Chondrocyte (in vitro differentiated cells): ENCODE data around the gene NSF. TPM values are rescaled to one million over a fixed set of nuclear protein-coding genes. Genes with fewer than 3 reads are reported as not detected.

ENCODE experiments used
- DNase-seq: peaks from one replicate; pipeline ENCODE4 v3.0.0; 2021; ENCODE audit warnings: mixed read lengths, low spot score
- H3K27ac Mint-ChIP-seq: one replicate; pipeline ENCODE4 v1.8.0; 2021; ENCODE audit warnings: mild to moderate bottlenecking, moderate library complexity, mixed read lengths; ENCODE audit not compliant: unreplicated experiment
- H3K27me3 Mint-ChIP-seq: 2 replicates; pipeline ENCODE4 v1.8.0; 2021; ENCODE audit warnings: low read depth, mixed read lengths
- H3K36me3 Mint-ChIP-seq: 2 replicates; pipeline ENCODE4 v1.8.0; 2021; ENCODE audit warnings: low read depth, mixed read lengths
- H3K4me1 Mint-ChIP-seq: 2 replicates; pipeline ENCODE4 v1.8.0; 2021; ENCODE audit warnings: low read depth, mild to moderate bottlenecking, mixed read lengths
- H3K4me3 Mint-ChIP-seq: one replicate; pipeline ENCODE4 v1.8.0; 2021; ENCODE audit warnings: mild to moderate bottlenecking, moderate library complexity, mixed read lengths; ENCODE audit not compliant: unreplicated experiment
- H3K9me3 Mint-ChIP-seq: 2 replicates; pipeline ENCODE4 v1.8.0; 2021; ENCODE audit warnings: low read depth, mixed read lengths
- total RNA-seq: library from RNA; stranded (reverse); gene quantifications from 3 replicates; pipeline ENCODE4 v1.2.1, GENCODE V29; 2021
- TF ChIP-seq, protein P1 (sequence below): fragments of 200-600 bp; sonication (generic); IDR thresholded peaks from 2 replicates; pipeline ENCODE4 v1.5.0; 2021; ENCODE audit warnings: antibody characterized with exemption, mild to moderate bottlenecking, moderate library complexity

NSF gene
- total RNA-seq, 1 donor from 2014 or later: 48.3 TPM

DNA sequence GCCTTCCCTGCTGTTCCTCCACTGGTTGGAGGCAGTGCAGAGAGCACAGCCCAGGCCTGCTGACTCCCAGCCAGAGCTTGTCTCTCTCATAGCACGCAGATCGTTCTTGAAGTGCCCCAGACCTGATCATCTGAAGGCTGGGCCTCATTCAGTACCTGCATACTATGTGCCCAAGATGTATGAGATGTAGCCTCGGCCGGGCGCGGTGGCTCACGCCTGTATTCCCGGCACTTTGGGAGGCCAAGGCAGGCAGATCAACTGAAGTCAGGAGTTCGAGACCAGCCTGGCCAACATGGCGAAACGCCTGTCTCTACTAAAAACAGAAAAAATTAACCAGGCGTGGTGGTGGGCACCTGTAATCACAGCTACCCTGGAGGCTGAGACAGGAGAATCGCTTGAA, 197.0 kb downstream of the NSF start:
- DNase-seq: no peak
- TF ChIP-seq, protein P1, sequence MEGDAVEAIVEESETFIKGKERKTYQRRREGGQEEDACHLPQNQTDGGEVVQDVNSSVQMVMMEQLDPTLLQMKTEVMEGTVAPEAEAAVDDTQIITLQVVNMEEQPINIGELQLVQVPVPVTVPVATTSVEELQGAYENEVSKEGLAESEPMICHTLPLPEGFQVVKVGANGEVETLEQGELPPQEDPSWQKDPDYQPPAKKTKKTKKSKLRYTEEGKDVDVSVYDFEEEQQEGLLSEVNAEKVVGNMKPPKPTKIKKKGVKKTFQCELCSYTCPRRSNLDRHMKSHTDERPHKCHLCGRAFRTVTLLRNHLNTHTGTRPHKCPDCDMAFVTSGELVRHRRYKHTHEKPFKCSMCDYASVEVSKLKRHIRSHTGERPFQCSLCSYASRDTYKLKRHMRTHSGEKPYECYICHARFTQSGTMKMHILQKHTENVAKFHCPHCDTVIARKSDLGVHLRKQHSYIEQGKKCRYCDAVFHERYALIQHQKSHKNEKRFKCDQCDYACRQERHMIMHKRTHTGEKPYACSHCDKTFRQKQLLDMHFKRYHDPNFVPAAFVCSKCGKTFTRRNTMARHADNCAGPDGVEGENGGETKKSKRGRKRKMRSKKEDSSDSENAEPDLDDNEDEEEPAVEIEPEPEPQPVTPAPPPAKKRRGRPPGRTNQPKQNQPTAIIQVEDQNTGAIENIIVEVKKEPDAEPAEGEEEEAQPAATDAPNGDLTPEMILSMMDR: no peak
- no peaks in the 10 kb centered on the region for H3K36me3 Mint-ChIP-seq
- H3K9me3 Mint-ChIP-seq: peaks cover 4% of the 10 kb centered on the region
- no peaks in the 10 kb centered on the region for H3K4me1 Mint-ChIP-seq
- no peak overlapping the region for H3K4me3 Mint-ChIP-seq
- no peak overlapping the region for H3K27ac Mint-ChIP-seq
- H3K27me3 Mint-ChIP-seq: peaks cover 12% of the 10 kb centered on the region

DNA sequence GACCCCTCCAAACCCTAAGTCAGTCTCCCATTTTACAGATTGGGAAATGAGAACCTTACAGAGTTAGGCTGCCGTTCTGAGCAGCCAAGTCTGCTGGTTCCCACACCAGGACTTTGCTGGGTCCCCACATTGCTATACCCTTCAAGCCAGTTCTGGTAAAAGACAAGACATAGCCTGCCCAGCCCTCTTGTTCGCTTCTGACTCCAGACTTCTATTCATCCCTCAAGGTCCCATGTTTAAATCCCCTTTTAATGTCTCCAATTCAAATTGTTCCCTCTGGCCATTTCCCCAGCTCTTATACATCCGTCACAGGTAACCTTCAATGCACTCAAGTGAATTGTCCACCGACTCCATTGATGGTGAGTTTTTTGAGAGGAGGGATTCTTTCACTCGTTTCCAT, 197.8 kb downstream of the NSF start:
- Mint-ChIP-seq H3K36me3 (no peaks in the 10 kb centered on the region), H3K4me1 (no peaks in the 10 kb centered on the region), H3K4me3 (no peak overlapping the region), H3K9me3 (peaks cover 4% of the 10 kb centered on the region), H3K27ac (no peak overlapping the region), H3K27me3 (peaks cover 13% of the 10 kb centered on the region)
- no peak for DNase-seq
- TF ChIP-seq, protein P1: no peak

DNA sequence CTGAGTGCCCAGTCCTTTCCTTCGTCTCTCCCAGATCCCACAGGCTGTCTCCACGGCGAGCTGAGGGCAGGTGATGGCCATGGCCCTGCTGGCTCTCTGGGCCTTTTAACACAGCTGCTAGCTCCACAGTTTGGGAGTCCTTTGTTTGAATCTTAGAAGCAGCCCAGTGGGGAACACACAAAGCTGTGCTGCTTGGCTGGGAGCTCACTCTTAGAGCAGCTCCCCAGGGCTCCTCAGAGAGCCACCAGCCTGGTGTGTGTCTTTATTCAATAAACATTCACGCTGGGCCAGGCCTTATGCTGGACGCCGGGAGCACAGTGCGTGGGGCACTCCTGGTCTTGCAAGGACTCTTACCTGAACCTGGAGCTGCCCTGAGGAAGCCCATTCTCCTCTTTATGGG, 198.3 kb downstream of the NSF start:
- TF ChIP-seq, protein P1: no peak
- Mint-ChIP-seq H3K9me3 (peaks cover 4% of the 10 kb centered on the region), H3K4me3 (no peak overlapping the region), H3K27me3 (peaks cover 17% of the 10 kb centered on the region), H3K36me3 (no peaks in the 10 kb centered on the region), H3K27ac (no peak overlapping the region), H3K4me1 (no peaks in the 10 kb centered on the region)
- DNase-seq: no peak

DNA sequence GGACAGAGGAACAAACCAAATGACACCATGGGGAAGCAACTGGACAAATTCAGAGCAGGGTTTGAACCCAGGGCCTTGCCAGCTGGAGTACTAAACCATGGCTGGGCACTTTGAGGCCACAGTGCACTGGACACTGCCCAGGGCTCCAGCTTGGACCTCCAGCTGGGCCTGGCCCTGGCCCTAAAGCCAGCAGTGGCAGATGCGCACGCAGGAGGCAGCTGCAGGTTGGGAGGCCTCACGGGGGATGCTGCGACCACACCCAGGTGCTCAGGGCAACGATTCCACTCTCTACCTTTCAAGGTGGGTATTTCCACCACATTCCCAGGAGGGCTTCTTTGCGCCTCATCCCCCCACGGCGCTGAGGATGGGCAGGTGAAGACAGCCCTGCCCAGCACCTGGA, 199.1 kb downstream of the NSF start:
- Mint-ChIP-seq H3K36me3 (no peaks in the 10 kb centered on the region), H3K27me3 (peaks cover 20% of the 10 kb centered on the region), H3K9me3 (peaks cover 4% of the 10 kb centered on the region), H3K4me3 (no peak overlapping the region), H3K4me1 (no peaks in the 10 kb centered on the region), H3K27ac (no peak overlapping the region)
- TF ChIP-seq, protein P1: no peak
- DNase-seq: no peak

DNA sequence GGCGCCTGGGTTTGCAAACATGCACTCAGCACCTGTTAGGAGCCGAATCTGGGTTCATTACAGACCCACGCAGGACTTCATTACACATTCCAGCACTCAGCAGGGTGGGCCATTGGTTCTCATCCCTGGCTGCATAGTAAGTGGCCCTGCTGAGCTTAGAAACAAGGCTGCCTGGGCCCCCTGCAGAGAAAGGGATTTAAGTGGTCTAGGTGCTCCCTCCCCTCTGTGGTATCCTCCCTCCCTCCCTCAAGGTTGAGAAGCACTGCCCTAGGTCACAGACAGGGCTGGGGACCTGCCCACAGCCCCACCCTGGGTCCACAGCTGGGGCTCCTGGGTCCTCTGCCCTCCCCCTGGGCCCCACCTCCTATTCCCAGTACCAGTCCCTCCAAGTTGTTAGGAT, 199.7 kb downstream of the NSF start:
- no peak for DNase-seq
- no peaks in the 10 kb centered on the region for H3K36me3 Mint-ChIP-seq

More for the DNA sequence above, 199.7 kb downstream of the NSF start:
- TF ChIP-seq, protein P1: no peak
- Mint-ChIP-seq H3K9me3 (peaks cover 4% of the 10 kb centered on the region), H3K27me3 (peaks cover 20% of the 10 kb centered on the region), H3K4me1 (no peaks in the 10 kb centered on the region), H3K27ac (no peak overlapping the region), H3K4me3 (no peak overlapping the region)
